Smooth muscle cell (in vitro differentiated cells): Measurements from ENCODE around the gene KMT5C. TPM values are rescaled to one million over a fixed set of nuclear protein-coding genes. Genes with fewer than 3 reads are reported as not detected.

Experiments
- DNase-seq: peaks from one replicate; lab custom pipeline; 2025; ENCODE audit not compliant: unreplicated experiment; lab: John Stamatoyannopoulos, UW
- H2AFZ ChIP-seq: fragments of 200-600 bp; sonication (generic); 2 replicates; pipeline ENCODE4 v1.6.0; 2016; ENCODE audit warnings: antibody characterized with exemption, low read depth, mild to moderate bottlenecking
- H3F3A ChIP-seq: fragments of 200-600 bp; sonication (generic); 2 replicates; pipeline ENCODE4 v1.6.0; 2017; ENCODE audit warnings: antibody characterized with exemption, low read depth
- H3K27ac ChIP-seq: fragments of 200-600 bp; sonication (generic); 2 replicates; pipeline ENCODE4 v1.5.1; 2016; ENCODE audit warnings: low read depth, mild to moderate bottlenecking
- H3K27me3 ChIP-seq: fragments of 200-600 bp; sonication (generic); 2 replicates; pipeline ENCODE4 v1.6.1; 2016; ENCODE audit warnings: low read depth, mild to moderate bottlenecking
- H3K36me3 ChIP-seq: fragments of 200-600 bp; sonication (generic); 2 replicates; pipeline ENCODE4 v1.5.1; 2016; ENCODE audit warnings: low read depth
- H3K4me1 ChIP-seq: fragments of 200-600 bp; sonication (generic); 2 replicates; pipeline ENCODE4 v1.5.1; 2016; ENCODE audit warnings: low read depth
- H3K4me2 ChIP-seq: fragments of 200-600 bp; sonication (generic); 2 replicates; pipeline ENCODE4 v1.6.0; 2016; ENCODE audit warnings: mild to moderate bottlenecking
- H3K4me3 ChIP-seq: fragments of 200-600 bp; sonication (generic); 2 replicates; pipeline ENCODE4 v1.5.1; 2016; ENCODE audit warnings: mild to moderate bottlenecking
- H3K79me2 ChIP-seq: fragments of 200-600 bp; sonication (generic); 2 replicates; pipeline ENCODE4 v1.6.0; 2016; ENCODE audit warnings: low read depth, mild to moderate bottlenecking
- H3K9ac ChIP-seq: fragments of 200-600 bp; sonication (generic); 2 replicates; pipeline ENCODE4 v1.6.0; 2016; ENCODE audit warnings: low read depth
- H3K9me3 ChIP-seq: fragments of 200-600 bp; sonication (generic); replicated peaks from 2 replicates; pipeline ENCODE4 v1.5.1; 2016; ENCODE audit warnings: low read depth
- H4K20me1 ChIP-seq: fragments of 200-600 bp; sonication (generic); 2 replicates; pipeline ENCODE4 v1.6.0; 2016; ENCODE audit warnings: low read depth
- WGBS: methylation state at CpG from one replicate; pipeline ENCODE4 v1.1.7; 2016; ENCODE audit warnings: low lambda C conversion rate; 5-methylcytosine and 5-hydroxymethylcytosine counted together
- polyA plus RNA-seq: library from polyadenylated mRNA; unstranded; fragments of >200 nt; fragmentation: Nextera tagmentation; extraction: Ambion mirVana; gene quantifications from 2 replicates; pipeline ENCODE4 v1.2.1, GENCODE V29; 2016
- total RNA-seq: library from RNA; depleted of rRNA; stranded (reverse); fragments of >200 nt; gene quantifications from 2 replicates; pipeline ENCODE4 v1.2.3, GENCODE V29; 2014
- TF ChIP-seq, protein P1 (sequence below): fragments of 200-600 bp; sonication (generic); IDR thresholded peaks from 2 replicates; pipeline ENCODE4 v1.5.1; 2017; ENCODE audit warnings: borderline replicate concordance, mild to moderate bottlenecking, antibody characterized with exemption; ENCODE audit not compliant: insufficient read depth, poor library complexity, severe bottlenecking

The KMT5C gene
- total and polyA plus RNA-seq, 2 experiments from 2014 or later: 23.2 to 26.1 TPM

DNA sequence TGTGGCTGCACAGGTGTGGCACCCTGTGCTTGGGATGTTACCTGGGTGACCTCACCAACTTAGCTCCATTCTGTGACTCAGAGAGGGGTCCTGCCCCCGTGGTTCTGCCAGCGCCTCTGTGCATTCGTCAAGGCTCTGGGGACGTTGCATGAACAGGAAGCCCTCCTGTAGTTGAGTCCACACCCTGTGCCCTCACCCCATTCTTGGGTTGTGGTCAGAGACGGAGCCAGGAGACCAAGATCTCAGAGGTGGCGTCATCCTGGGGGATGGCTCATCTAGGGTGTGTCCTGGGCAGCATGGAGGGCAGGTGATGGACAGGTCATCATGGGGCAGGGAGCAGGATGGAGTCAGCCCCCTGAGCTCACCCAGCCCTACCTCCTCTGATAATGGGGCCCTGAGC lies 12.4 kb downstream of the KMT5C start:
- H3K4me1 ChIP-seq: peaks cover 5% of the 10 kb centered on the region
- no peaks in the 10 kb centered on the region for H4K20me1 ChIP-seq
- no peaks in the 10 kb centered on the region for H3F3A ChIP-seq
- no peak overlapping the region for H3K4me3 ChIP-seq
- TF ChIP-seq, protein P1, sequence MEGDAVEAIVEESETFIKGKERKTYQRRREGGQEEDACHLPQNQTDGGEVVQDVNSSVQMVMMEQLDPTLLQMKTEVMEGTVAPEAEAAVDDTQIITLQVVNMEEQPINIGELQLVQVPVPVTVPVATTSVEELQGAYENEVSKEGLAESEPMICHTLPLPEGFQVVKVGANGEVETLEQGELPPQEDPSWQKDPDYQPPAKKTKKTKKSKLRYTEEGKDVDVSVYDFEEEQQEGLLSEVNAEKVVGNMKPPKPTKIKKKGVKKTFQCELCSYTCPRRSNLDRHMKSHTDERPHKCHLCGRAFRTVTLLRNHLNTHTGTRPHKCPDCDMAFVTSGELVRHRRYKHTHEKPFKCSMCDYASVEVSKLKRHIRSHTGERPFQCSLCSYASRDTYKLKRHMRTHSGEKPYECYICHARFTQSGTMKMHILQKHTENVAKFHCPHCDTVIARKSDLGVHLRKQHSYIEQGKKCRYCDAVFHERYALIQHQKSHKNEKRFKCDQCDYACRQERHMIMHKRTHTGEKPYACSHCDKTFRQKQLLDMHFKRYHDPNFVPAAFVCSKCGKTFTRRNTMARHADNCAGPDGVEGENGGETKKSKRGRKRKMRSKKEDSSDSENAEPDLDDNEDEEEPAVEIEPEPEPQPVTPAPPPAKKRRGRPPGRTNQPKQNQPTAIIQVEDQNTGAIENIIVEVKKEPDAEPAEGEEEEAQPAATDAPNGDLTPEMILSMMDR: no peak
- H3K36me3 ChIP-seq: no peaks in the 10 kb centered on the region
- no peak overlapping the region for H2AFZ ChIP-seq
- no peak overlapping the region for H3K27ac ChIP-seq
- no peaks in the 10 kb centered on the region for H3K79me2 ChIP-seq
- H3K27me3 ChIP-seq: peaks cover 19% of the 10 kb centered on the region
- no peaks in the 10 kb centered on the region for H3K9me3 ChIP-seq
- no peak overlapping the region for H3K4me2 ChIP-seq
- DNase-seq: no peak
- H3K9ac ChIP-seq: no peak overlapping the region
- 89% methylated on average over 6 of the region's 6 CpGs for WGBS

DNA sequence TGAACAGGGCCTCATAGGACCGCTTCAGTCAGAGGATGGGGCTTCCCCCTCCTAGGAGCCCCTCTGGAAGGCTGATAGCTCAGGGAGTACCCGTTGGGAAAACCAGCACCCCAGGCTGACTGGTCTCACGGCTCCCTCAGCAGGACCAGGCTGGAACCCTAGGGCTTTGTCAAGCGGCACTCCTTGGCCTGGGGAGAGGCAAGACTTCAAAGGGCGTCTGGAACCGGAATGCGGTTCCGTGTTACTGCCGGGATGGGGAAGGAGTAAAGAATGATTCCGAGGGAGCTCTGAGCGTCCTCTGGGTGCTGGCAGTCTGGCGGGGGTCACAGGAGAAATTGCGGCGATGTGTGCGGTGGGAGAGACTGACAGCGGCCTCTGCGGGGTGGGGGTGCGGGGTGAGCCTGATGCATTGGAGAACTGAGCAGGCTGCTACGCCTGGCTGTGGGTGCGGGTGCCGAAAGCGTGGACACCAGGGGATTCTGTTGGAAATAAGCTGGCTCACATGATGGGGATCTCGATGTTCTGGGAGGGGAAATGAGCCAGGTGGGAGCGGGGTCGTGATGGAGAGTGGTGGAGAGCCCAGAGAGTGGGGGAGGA lies 13.0 kb downstream of the KMT5C start:
- no peak overlapping the region for H2AFZ ChIP-seq
- H3K27ac ChIP-seq: no peak overlapping the region
- H3K4me2 ChIP-seq: no peak overlapping the region
- peaks cover 20% of the 10 kb centered on the region for H3K27me3 ChIP-seq
- no peaks in the 10 kb centered on the region for H3K79me2 ChIP-seq
- no peaks in the 10 kb centered on the region for H4K20me1 ChIP-seq
- no peaks in the 10 kb centered on the region for H3K36me3 ChIP-seq
- no peak for DNase-seq
- H3K9me3 ChIP-seq: no peaks in the 10 kb centered on the region
- 83% methylated on average over 25 of the region's 25 CpGs for WGBS
- H3F3A ChIP-seq: no peaks in the 10 kb centered on the region
- peaks cover 5% of the 10 kb centered on the region for H3K4me1 ChIP-seq
- no peak overlapping the region for H3K9ac ChIP-seq
- H3K4me3 ChIP-seq: no peak overlapping the region
- TF ChIP-seq, protein P1: no peak

DNA sequence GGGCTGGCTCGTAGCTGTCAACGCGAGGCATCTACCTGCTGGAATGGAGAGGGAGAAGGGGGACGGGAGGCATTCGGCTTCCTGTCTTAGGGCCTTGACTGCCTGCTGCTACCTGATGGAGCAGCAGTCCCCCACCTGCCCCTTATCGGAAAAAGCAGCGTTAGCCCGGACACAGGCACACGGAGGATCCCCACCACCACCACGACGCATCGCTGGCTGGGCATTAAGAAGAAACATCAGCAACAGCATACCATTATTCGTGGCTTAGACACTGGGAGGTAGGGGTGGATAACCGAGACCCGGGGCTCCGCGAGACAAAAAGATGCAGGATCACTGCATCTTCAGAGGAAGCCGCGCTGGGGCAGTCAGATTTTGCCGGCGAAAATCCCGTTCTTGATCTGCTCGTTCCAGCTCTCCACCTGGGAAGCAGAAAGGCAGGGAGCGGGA lies 13.7 kb downstream of the KMT5C start:
- no peak overlapping the region for H2AFZ ChIP-seq
- H4K20me1 ChIP-seq: no peaks in the 10 kb centered on the region
- DNase-seq: no peak
- 19% methylated on average over 23 of the region's 24 CpGs for WGBS
- H3K27ac ChIP-seq: no peak overlapping the region
- peaks cover under 1% of the 10 kb centered on the region for H3K4me1 ChIP-seq
- no peaks in the 10 kb centered on the region for H3K79me2 ChIP-seq
- H3K4me3 ChIP-seq: peak overlapping the region; percentile 56
- TF ChIP-seq, protein P1: no peak
- peak overlapping the region; percentile 91 for H3K4me2 ChIP-seq
- no peaks in the 10 kb centered on the region for H3K36me3 ChIP-seq
- H3K9ac ChIP-seq: no peak overlapping the region
- peaks cover 20% of the 10 kb centered on the region for H3K27me3 ChIP-seq
- no peaks in the 10 kb centered on the region for H3K9me3 ChIP-seq
- H3F3A ChIP-seq: no peaks in the 10 kb centered on the region
